GM19240 (cell line): ENCODE results near the gene PLA2R1.

Experiments
- DNase-seq: peaks from one replicate; pipeline ENCODE4 v3.0.0; 2011; ENCODE audit warnings: low spot score; ENCODE audit not compliant: insufficient read length

Gene PLA2R1

GRCh38 chr2:160062292-160063005, at the start of gene PLA2R1:
Gene PLA2R1, minus strand, starts transcription at chr2:160062615. Its CDS starts 212 bp downstream, at chr2:160062403.
- no peak for DNase-seq

- DNase-seq: no peak
Measured at GRCh38 chr2:160110674-160111239, 48.3 kb upstream of the PLA2R1 start.

GRCh38 chr2:160109939-160110673, 47.7 kb upstream of the PLA2R1 start:
- DNase-seq: peak; percentile 28

DNA sequence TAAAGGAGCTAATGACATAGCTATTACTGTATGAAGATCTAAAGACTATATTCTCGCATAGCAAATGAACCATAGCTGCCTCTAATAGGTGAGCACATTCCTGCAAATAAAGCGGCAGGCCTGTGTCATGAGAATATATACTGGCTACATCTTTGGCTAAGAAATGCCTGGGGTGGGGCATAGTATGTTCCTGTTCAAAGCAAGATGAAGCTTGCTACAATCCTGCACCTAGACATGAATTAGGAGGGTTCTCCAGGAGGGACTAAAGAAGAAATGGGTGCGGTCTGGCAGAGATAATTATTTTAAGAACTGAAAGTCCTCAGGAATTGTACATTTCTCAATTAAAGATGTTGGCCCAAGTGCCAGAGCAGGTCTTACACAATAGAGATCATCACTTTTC, 46.8 kb upstream of the PLA2R1 start:
- DNase-seq: no peak

DNA sequence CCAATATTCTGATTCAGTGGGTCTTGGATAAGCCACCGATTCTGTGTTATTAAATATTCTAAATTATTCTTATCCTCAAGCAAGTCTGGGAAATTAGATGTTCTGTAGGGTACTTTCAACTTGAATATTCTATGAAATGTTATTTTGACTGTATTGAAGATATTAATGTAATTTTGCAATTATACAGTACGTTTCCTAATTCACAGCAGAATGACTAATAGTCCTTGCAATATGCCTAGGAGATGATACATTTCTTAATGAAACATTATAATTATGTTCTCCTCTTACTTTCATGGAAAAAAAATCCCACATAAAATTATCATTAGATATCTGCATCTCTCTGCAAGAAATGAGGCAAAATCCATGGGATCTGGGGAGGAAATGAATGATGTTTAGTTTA, 46.2 kb upstream of the PLA2R1 start:
- no peak for DNase-seq

- DNase-seq: no peak
Measured at GRCh38 chr2:160105366-160105765, 43.0 kb upstream of the PLA2R1 start.

DNA sequence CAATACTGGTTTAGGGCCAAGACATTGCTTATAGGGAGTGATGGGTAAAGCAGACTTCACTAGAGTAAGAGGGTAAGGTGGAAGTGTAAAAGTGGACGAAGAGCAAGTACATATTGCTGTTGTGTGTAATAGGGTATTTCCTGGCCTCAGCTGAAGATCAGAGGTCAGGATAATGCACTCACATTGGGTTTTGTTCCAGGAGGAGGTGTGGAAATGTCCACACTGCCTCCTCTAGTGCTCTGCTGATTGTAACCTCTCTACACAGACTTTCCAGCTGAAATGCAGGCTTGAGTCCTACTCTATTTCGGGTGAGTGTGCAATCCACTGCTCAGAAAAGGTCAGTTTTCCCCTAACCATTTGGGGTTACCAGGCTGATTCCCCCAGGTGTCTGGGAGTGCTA, 41.7 kb upstream of the PLA2R1 start:
- no peak for DNase-seq

DNA sequence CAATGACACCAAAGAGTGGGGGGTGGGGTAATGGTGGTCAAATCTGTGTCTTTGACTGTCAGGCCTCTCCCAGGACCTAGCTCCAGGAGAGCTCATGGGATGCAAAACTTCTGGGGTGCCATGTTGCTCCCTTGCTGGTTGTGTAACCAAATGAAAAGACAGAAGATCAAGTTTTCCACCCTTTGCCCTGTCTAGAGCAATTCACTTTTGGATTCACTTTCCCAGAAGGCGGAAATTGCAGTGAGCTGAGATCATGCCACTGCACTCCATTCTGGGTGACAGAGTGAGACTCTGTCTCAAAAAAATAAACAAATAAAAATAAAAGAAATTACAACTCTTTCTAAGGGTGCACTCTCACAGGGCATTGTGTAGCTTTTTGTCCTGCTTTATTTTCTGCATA, 34.9 kb upstream of the PLA2R1 start:
- no peak for DNase-seq

DNA sequence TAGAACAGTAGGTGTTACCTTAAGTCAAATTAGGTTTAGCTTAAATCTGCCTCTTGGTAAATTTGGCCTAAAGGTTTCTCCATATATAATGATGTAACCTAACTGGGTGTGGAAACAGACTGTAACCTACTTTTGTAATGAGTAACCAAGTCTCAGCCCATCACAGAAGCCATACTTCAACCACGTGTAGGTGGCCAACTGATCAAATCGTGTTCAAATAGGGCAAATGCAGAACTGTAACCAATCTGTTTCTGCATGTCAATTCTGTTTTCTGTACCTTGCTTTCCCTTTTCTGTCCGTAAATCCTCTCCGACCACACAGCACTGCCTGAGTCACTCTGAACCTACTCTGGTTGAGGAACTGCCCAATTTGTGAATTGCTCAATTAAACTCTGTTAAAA, 34.0 kb upstream of the PLA2R1 start:
- no peak for DNase-seq

GRCh38 chr2:160092445-160092844, 30.0 kb upstream of the PLA2R1 start:
- DNase-seq: no peak

- no peak for DNase-seq
Measured at GRCh38 chr2:160091381-160091780, 29.0 kb upstream of the PLA2R1 start.

GRCh38 chr2:160087854-160088745, 25.7 kb upstream of the PLA2R1 start:
- DNase-seq: no peak

DNA sequence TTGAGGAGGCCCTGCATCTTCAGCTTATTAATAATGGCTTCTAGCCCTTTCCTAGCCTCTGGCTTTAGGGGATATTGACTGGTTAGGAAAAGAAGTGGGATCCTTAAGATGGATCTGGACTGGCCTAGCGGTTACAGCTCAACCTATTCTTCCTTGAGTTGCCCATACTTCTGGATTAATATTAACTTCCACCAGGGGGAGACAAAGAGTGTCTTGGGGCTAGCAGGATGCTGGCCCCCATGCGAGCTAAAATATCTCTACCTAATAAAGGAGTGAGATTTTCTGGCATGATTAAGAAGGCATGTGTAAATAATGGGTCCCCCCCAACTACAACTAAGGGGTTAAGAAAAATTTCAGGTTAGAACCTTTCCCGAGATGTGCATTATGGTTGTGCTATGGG, 23.2 kb upstream of the PLA2R1 start:
- no peak for DNase-seq

GRCh38 chr2:160077912-160078810, 15.7 kb upstream of the PLA2R1 start:
- DNase-seq: no peak

- DNase-seq: no peak
Measured at GRCh38 chr2:160076914-160077313, 14.5 kb upstream of the PLA2R1 start.

DNA sequence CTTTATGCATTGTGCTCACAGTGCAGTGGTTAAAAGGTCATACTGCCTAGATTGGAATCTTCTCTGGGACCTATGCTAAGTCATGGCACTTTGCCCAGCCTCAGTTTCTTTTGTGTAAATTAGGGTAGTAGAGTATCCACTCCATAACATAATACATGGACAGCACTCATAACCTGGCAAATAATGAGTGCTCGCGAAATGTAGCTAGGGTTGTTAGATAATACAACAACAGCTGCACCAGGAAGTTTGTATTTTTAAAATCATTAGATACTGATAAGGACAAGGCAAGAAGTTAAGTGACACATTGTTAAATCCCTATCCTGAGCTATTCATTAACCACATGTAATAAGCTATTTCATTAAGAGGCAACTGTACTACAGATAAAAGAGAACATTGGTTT, 13.8 kb upstream of the PLA2R1 start:
- no peak for DNase-seq

DNA sequence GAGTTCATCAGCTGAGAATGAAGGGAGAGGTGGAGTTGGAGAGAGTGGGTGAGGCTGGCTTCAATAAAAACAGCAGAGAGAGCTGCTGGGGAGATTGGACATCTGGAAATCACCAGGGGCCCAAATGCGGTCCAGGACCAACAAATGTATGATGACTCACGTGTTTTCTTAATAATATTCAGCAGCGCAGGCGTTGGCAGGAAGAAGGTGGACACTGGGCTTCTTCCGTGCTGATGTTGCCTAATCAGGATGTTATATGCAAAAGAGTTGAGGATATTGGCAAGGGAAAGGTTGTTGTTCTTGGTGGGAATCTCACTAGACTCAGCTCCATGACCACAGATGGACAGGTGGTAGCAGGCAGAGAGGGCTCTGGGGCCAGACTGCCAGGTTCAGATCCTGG, 12.8 kb upstream of the PLA2R1 start:
- DNase-seq: no peak

DNA sequence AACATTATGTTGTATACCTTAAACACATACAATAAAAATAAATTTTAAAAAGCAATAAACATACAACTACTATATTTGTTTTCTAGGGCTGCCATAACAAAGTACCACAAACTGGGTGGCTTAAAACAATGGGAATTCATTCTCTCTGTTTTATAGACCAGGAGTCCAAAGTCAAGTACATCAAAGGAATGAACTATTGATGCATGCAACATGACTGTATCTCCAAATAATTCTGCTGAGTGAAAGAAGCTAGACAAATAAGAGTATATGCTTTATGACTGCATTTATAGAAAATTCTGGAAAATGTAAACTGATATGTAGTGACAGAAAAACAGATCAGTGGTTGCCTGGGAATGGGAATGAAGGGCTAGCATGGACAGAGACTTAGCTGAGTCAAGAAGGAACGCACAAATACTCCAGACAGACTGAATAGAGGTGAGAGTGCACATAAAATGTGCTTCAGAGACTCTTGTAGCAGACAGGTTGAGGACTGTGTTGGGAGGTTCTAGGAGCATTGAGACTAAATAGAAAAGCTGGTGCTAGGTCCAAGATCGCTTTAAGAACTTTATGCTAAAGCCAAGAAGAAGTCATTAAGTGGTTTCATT, 11.0 kb upstream of the PLA2R1 start:
- DNase-seq: no peak

- no peak for DNase-seq
Measured at GRCh38 chr2:160068906-160069305, 6.5 kb upstream of the PLA2R1 start.

DNA sequence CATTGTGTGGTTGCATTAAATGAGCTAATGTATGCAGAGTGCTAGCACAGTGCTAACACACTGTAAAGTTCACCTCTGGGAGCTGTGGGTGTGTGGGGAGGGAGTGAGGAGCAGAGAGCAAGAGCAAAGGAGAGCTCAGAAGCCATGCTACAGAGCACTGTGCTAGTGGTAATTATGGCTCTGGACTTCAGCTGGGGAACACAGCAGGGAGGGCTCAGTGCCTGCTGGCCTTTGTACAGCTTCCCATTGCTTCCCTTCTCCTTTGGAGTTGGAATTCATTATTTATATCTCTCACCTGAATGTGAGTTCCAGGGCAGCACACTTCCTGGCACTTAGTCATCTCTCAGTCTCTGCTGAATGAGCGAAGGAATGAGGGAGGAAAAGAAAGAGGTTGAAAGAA, 2.5 kb upstream of the PLA2R1 start:
- no peak for DNase-seq
